ENCODE data around the gene VWA8.
"Not testable (repeated sequence)": the region's sequence is repeated elsewhere in the genome, so short reads cannot be mapped to it uniquely, and the experiment has no call there.

VWA8 gene

GRCh38 chr13:41842036-41842620 is 118.8 kb downstream of the VWA8 start:
- POLR2A ChIA-PET: no interaction called here
- no peak for DNase-seq (ENCODE audit: extremely low spot score)

DNA sequence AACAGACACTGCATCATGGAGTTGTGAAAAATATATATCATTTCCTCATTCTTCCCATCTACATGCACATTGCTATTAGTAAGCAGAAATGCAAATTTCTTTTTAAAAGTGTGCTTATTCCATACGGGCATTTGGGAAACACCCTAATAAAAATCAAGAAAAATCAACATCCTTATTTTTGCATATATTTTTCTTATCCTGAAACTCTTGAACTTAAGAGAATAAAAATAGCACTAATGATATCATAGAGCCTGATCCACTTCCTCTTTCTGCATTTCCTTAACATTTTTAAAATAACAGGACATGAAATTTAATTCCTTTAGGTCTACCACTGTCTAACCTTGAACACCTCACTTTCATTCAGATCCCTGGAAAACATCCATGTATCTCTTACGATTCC is 123.3 kb downstream of the VWA8 start:
- ChIA-PET CTCF (interaction anchor here (1.0 to 1.3 kb wide), 2 partner anchors 11 to 31 kb away, joined by 3 read pairs; no protein-coding TSS in a partner anchor), POLR2A (no interaction called here)
- TF ChIP-seq CTCF (IDR thresholded peaks at IDR 0.05; ENCODE audit: control extremely low read depth, extremely low read depth, low read depth, missing control alignments): no peak
- no peak for DNase-seq (ENCODE audit: extremely low spot score)

More at GRCh38 chr13:41842036-41842620, 118.8 kb downstream of the VWA8 start:
- CTCF ChIA-PET: no interaction called here
- TF ChIP-seq CTCF (IDR thresholded peaks at IDR 0.05; ENCODE audit: control extremely low read depth, extremely low read depth, low read depth, missing control alignments): no peak

DNA sequence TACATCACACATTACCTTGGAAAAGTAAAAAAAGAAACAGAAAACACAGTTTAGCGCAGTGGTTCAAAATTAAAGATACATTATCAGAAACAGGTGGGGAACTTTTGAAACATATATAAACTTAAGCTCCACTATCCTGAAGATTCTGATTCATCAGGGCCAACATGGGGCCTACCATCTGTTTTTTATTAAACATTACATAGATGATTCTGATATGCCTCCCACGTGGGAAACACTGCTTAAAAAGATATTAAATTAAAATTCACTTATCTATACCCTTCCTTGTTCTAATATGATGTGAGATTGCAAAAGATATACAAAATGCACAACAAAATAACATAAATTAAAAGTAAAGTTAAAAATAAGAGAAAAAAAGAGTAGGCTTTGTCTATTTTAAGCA is 125.0 kb downstream of the VWA8 start:
- ChIA-PET POLR2A (no interaction called here), CTCF (interaction anchor here (1.4 kb wide), 1 partner anchor 20 kb away, joined by 4 read pairs; no protein-coding TSS in a partner anchor)
- TF ChIP-seq CTCF (IDR thresholded peaks at IDR 0.05; ENCODE audit: control extremely low read depth, extremely low read depth, low read depth, missing control alignments): no peak
- DNase-seq (ENCODE audit: extremely low spot score): no peak

- POLR2A ChIA-PET; DNase-seq (ENCODE audit: extremely low spot score): not testable (repeated sequence)
- CTCF ChIA-PET: interaction anchor here (1.7 kb wide), 1 partner anchor 9 kb away, joined by 4 read pairs; no protein-coding TSS in a partner anchor
Observed at GRCh38 chr13:41834697-41835096, 126.2 kb downstream of the VWA8 start.

DNA sequence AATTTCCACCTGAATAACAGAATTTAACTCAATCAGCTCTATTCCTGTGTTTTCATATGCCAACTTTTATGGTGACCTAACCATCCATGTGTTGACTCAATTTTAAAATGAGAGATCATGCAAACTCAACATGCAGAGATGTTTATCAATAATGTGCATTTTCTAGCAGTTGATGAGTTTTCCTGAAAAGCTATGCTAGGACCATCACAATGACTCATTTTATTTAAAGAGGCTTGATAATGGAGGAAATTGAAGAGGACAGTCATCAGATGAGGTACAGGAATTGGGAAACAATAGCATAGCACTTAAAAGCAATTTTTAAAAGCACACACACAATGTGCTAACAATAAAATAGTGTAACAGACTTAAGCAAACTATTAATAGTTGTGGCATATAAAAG is 127.1 kb downstream of the VWA8 start:
- DNase-seq (ENCODE audit: extremely low spot score): no peak
- ChIA-PET POLR2A (no interaction called here), CTCF (interaction anchor here (1.1 to 1.7 kb wide), 2 partner anchors 8 to 19 kb away, joined by 3 to 4 read pairs; no protein-coding TSS in a partner anchor)
- no peak for TF ChIP-seq CTCF (IDR thresholded peaks at IDR 0.05; ENCODE audit: control extremely low read depth, extremely low read depth, low read depth, missing control alignments)

DNA sequence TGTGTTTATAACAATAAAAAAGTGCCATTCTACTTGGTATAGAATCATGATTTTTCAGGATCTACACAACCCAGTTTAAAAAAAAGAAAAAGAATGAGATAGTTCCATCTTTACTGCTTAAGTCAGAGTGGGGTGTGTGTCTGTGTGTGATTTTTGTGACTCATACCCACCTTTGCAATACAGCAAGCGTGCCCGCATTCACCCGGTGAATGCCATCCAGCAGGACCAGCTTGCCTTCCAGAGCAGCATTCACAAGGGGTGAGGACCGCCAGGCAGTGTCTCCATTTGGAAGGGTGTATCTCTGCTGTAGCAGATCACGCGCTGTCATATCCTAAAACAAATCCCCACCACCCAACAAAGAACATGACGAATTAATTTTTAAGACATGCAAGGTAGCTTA is 127.7 kb downstream of the VWA8 start:
- TF ChIP-seq CTCF (IDR thresholded peaks at IDR 0.05; ENCODE audit: control extremely low read depth, extremely low read depth, low read depth, missing control alignments): no peak
- no peak for DNase-seq (ENCODE audit: extremely low spot score)
- CTCF ChIA-PET: interaction anchor here (1.1 to 1.7 kb wide), 2 partner anchors 8 to 19 kb away, joined by 3 to 4 read pairs; no protein-coding TSS in a partner anchor
- POLR2A ChIA-PET: no interaction called here

- ChIA-PET CTCF (interaction anchor here (2.2 kb wide), 1 partner anchor 12 kb away, joined by 5 read pairs; no protein-coding TSS in a partner anchor), POLR2A (no interaction called here)
- TF ChIP-seq CTCF (IDR thresholded peaks at IDR 0.05; ENCODE audit: control extremely low read depth, extremely low read depth, low read depth, missing control alignments): no peak
- no peak for DNase-seq (ENCODE audit: extremely low spot score)
Observed at GRCh38 chr13:41827507-41828213, 133.2 kb downstream of the VWA8 start.
